Mesenteric fat pad (tissue), 1 donor: ENCODE results near the gene SNX9. TPM values are rescaled to one million over a fixed set of nuclear protein-coding genes. Genes with fewer than 3 reads are reported as not detected.
"Not testable (repeated sequence)": the region's sequence is repeated elsewhere in the genome, so short reads cannot be mapped to it uniquely, and the experiment has no call there.

Experiments used
- DNase-seq: peaks from one replicate; pipeline ENCODE4 v3.0.0-alpha.2; 2020; ENCODE audit warnings: low spot score
- total RNA-seq: library from RNA; stranded (reverse); fragmentation: NEBNext Ultra II Directional; extraction: Animal tissue kit (Norgen Biotek cat#: 25700); gene quantifications from one replicate; pipeline ENCODE4 v1.2.1, GENCODE V29; 2021
- donor health status: DM: yes; HTN: yes; CAD: no.

Gene SNX9
- total RNA-seq, 1 donor from 2014 or later = 86.9 TPM

DNA sequence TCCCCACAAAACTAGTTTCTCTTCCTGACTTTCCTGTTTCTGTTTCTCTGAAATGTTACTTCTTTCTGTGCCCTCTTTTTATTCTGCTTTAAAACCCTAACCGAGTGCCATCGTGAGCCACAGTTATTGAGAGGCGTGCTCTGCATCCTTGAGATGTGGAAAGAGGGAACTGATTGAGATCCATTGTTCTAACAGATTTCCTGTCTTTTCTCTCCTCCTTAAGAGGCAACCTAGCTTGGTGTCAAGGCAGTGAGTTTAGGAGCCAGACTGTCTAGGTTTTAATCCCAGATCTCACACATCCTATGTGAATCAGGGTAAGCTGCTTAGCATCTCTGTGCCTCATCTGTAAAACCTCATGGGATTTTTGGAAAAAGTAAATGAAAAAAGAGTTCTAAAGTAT, 57.5 kb downstream of the SNX9 start:
- DNase-seq = no peak

DNA sequence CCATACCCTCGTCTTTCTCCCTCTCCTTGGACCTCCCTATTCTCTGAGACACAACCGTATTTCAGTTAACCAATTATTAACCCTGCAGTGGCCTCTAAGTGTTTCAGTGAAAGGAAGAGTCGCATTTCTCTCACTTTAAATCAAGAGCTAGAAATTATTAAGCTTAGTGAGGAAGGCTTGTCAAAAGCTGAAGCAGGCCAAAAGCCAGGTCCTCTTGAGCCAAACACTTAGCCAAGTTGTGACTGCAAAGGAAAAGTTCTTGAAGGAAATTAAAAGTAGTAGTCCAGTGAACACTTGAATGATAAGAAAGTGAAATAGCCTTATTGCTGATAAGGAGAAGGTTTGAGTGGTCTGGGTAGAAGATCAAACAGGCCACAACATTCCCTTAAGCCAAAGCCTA, 58.3 kb downstream of the SNX9 start:
- DNase-seq = no peak

DNA sequence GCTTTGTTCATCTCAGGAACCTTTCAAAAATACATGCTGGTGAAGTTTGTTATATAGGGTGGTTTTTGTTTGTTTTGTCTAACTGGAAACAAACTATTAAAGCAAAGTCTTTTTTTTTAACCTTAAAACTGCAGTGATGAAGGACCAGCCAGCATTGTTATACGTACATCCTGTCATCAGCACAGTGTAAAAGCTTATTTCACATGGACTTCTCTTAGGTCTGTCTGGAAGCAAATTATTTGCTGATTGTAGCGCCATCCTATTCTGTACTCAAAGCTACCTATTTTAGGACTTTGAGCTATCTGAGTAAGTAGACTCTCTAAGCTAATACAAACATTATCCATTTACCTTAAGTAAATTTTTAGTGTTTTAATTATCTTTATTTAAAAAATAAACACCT, 61.7 kb downstream of the SNX9 start:
- DNase-seq = no peak

GRCh38 chr6:157885211-157885788, 62.3 kb downstream of the SNX9 start:
- no peak for DNase-seq

DNA sequence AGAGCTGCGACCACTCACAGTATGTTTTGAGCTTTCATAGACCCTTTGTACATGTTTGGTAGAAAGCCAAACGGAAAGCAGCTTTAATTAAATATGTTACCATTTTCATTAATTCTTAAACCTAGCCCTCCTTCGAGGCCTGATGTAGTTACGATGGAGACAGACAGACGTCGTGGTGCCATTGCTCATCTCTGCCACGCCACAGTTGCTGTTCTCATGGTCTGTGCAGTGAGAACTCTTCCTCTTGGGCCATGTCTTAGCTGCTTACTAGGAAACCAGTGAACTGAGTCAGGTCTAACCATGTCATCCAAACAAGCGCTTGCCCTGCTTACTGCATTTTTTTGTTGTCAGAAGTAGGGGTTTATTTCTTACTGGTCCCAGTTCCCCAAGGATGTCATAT, 62.8 kb downstream of the SNX9 start:
- DNase-seq = no peak

GRCh38 chr6:157887892-157888291, 64.8 kb downstream of the SNX9 start:
- no peak for DNase-seq

DNA sequence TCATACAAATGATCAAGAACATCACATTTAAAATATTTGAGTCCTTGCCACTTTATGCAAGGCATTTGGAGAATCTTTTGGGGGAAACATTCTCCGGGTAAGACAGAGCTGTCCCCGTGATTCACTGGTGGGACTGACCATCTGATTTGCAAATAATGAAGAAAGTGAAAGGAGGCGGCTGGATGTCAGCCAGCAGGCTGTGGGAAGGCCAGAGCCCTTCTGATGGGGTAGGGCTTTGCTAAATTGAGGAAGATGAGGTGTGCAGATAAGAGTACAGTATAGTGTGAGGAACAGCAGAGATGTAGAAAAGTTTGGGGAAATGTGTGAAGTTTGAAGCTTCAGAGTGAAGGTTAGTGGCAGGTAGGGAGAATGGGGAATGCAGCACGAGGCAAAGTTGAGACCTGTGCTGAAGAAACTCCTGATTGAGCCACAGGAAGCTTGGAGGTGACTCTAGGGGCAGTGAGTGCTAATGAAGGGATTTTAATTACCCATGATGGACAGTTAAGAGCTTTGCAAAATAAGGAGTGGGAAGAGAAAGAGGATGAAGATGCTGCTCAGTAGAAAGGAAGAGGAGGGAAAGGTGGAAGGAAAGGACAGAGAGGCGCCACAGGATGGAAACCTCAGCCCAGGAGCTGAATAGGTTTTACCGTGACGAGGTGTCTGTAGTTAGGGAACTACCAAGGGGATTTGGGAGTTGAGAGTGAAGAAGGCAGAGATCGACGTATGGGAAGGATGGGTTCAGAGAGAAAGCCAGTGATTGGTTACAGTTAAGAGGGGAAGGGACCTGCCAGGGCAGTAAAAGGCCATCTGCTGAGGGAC, 68.7 kb downstream of the SNX9 start:
- no peak for DNase-seq

DNA sequence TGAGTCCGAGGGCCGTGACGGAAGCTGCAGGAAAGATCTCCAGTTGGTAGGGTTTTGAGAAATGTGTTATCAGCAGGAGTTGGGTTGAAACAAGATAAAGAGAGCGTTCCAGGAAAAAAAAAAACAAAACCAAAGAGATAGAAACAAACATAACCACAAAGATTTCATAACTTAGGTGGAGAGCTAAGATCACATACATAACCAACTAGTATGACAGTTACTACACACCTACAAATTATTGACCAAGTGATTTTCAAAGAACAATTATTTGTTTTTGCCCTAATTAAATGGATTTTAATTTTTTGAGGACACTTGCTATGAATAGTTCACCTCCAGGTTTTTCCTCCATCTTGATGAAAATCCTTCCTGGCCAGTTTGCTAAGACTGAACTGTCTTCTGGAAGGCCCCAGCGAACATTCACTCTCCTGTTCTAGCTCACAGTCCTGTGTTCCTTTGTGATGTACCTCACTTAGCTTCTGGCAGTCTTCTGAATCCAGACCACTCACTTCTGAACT, 69.4 kb downstream of the SNX9 start:
- no peak for DNase-seq

DNA sequence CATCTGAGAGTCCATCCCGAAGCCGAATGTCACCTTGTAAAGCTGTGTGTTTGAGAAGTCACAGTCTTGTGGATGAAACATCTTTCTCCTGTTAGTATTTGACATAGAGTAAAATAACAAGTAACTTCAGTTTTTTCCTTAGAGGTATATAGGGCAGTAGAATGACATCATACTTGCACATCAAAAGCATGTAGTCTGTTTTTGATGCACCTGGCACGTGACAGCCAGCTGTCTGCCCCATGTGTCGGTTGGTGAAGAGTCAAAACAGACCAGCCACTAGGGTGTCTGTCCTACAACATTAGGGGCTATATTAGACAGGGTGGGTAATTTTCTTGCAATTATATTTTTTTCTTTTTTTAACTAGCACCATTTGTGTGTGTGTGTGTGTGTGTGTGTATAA, 70.2 kb downstream of the SNX9 start:
- DNase-seq = no peak

- no peak for DNase-seq
Observed at GRCh38 chr6:157895585-157895984, 72.5 kb downstream of the SNX9 start.

GRCh38 chr6:157896932-157897331, 73.9 kb downstream of the SNX9 start:
- no peak for DNase-seq

- DNase-seq = no peak
Observed at GRCh38 chr6:157898169-157898568, 75.1 kb downstream of the SNX9 start.

DNA sequence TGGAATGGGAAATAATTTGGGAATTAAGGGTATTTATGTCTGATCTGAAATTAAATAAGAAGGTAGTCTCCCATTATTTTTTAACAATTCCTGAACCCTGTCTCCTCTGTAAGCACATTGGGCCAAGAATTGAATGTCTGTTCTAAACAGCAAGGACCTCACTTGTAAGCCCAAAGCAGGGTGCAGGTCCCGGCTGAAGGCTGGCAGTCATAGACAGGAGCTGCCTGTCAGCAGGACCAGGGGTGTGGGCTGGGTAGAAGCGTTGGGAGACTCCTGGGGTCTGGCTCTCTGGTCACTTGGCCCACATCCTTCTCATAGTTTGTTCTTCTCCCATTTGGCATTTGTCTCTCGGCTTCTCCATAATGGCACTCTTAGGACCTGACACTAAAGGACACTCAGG, 75.6 kb downstream of the SNX9 start:
- no peak for DNase-seq

DNA sequence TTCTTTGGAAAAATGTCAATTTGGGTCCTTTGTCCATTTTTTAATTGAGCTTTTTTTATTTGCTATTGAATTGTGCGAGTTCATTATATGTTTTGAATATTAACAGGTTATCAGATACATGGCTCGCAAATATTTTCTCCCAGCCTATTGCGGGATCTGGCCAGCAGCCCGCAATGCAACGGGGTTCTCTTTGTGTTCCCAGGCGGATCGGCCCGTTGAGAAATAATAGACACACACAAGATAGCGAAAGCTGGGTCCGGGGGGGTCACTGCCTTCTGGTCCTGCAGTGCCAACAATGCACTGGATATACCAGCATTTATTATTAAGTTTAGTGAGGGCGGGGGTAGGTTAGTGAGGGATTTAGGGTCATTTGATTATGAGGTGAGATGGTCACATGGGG, 77.2 kb downstream of the SNX9 start:
- DNase-seq = not testable (repeated sequence)

DNA sequence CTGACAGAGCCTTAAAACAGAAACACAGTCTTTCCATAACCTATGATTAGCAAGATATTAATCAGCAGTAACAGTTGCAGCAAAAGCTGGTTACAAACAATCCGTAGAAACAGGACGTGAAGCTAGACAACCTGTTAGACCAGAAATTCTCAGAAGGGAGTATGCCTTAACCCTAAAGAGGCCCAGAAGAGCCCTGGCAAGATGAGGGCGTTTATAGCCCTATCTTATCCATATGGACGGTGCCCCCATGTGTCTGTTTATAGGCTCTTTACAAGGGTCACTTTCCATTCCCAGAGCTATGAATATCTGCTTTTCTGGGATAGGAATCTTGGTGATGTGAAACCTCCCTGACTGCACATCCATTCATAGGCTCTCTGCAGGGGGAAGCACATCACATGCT, 77.7 kb downstream of the SNX9 start:
- DNase-seq = not testable (repeated sequence)

- no peak for DNase-seq
Observed at GRCh38 chr6:157904999-157905398, 82.0 kb downstream of the SNX9 start.

GRCh38 chr6:157905590-157906342, 82.7 kb downstream of the SNX9 start:
- DNase-seq = no peak

DNA sequence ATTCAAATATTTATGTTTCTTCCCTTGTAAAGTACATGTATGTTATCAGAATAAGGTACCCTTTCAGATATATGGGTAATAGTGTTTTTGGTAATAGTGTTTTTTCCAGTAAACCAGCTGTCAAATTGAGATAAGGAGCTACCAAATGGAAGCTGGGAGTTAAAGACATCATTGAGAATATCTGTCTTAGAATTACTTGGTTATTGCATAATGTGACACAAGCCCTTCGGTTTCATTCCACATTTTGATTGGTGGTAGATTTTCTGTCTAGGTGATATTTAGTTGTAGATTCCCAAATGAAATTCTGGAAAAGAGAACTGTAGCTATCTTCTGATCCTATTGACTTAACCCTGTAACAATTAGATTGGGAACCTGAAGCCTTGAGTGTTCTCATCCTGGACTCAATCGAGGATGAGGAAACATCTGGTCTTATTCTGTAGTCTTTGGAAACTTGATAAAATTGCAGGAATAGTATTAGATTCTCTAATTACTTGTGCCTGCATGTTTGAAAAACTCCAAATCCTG, 83.6 kb downstream of the SNX9 start:
- DNase-seq = no peak

DNA sequence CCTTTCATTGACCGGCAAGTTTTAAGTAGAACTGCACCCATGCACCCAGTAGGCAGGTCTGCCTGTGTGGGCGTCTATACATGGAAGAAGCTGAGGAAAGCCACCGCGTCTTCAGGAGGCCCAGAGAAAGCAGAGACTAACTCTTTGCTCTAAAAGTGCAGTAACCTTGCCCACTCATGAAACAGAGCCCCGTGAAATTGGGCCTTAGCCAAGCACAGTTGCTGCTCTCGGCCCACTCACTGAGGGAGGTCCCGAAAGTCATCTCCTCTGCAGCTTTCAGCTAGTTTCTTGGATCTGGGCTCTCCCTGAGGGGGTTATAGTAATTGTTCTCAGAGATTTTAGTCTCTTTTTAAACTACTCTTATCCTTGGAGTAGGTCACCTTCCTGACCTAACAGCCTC, 84.6 kb downstream of the SNX9 start:
- DNase-seq = no peak

DNA sequence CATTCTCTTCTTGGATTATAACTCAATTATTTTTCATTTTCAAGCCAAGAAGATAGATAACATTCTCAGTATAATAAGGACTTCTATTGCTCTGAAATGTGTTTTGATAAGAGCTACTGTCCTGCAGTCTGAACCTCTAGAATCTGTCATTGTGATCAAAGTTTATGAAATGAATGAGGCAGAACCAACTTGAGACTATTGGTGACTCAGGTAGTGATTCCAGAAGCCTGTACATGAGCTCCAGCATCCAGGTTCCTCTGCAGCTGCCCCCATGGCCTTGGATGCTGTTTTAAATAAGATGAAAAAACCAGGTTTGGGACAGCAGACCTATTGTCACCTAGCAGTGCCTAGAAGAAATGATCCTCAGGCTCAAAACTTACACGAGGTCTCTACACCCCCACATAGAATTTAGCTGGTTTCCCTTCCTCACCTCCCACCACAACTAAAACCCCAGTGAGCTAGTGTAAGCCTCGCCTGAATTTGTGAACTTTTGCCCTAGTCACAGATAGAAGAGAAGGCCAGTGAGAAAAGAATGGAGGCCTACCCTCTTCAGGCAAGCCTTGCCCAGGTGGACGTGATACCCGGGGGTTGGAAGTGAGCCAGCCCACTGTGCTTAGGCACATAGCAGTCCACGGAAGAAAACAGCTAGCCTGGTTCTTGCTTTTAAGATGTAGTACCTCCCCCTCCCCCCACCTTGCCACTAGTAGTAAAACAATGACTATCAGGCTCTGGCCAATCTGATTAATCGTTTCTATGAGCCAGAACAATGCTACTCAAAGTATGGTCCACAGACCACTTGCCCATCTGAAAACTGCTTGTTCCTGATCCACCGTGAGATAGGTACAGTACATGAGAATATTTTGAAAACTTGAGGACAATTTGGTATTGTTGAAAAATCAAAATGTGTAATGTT, 85.6 kb downstream of the SNX9 start:
- no peak for DNase-seq

DNA sequence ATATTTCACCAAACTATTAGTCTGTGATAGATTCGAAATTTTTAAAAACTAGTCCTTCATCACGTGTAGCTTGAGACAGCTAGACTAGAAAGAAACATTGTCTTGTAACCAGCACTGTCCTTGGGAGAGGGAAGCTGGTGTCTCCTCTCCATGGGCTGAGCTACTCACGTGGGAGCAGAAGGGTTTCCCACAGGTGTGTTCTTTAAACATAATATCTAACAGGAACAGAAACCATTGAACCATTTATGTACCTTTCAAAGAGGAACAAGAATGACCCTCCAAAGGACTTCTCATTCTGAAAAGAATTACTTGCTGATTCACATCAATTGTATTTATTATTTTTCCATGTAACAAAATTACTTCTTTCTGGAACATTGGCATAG, 86.2 kb downstream of the SNX9 start:
- DNase-seq = no peak
